NOMO-1 treated with DMSO at 0.1 percent for 48 hours (cell line): ENCODE results near the gene RHOB.
"Not testable (repeated sequence)": the region's sequence is repeated elsewhere in the genome, so short reads cannot be mapped to it uniquely, and the experiment has no call there.

Experiments
- DNase-seq: peaks from one replicate; lab custom pipeline; 2025; ENCODE audit not compliant: unreplicated experiment; lab: John Stamatoyannopoulos, UW

The RHOB gene

GRCh38 chr2:20490300-20491181 lies 43.7 kb downstream of the RHOB start:
- no peak for DNase-seq

- DNase-seq, result no peak
Observed at GRCh38 chr2:20491739-20492531, 45.1 kb downstream of the RHOB start.

- not testable (repeated sequence) for DNase-seq
Observed at GRCh38 chr2:20493095-20493494, 46.2 kb downstream of the RHOB start.

GRCh38 chr2:20494241-20494640 lies 47.4 kb downstream of the RHOB start:
- DNase-seq, result peak; percentile 82

- DNase-seq, result no peak
Observed at GRCh38 chr2:20496076-20496872, 49.4 kb downstream of the RHOB start.

GRCh38 chr2:20496942-20497341 lies 50.1 kb downstream of the RHOB start:
- no peak for DNase-seq
